Measurements from ENCODE around the gene RPS17. TPM values are rescaled to one million over a fixed set of nuclear protein-coding genes. Genes with fewer than 3 reads are reported as not detected.
"Not testable (repeated sequence)": the region's sequence is repeated elsewhere in the genome, so short reads cannot be mapped to it uniquely, and the experiment has no call there.

RPS17 gene
- total RNA-seq, 1 experiment from 2014 or later: 2,707 TPM

- ChIA-PET POLR2A (interaction anchor here (0.6 to 9.2 kb wide), 6 partner anchors 109 to 530 kb away, joined by 3 to 130 read pairs (median 4); partner anchors contain the start of genes C15orf40 and WHAMM), CTCF (interaction anchor here (0.6 to 0.9 kb wide), 3 partner anchors 9 to 784 kb away, joined by 3 to 5 read pairs (median 4); no protein-coding TSS in a partner anchor)
- no peak for TF ChIP-seq CTCF (IDR thresholded peaks at IDR 0.05; ENCODE audit: unreplicated experiment)
- Mint-ChIP-seq H3K4me3 (ENCODE audit: unreplicated experiment) (peak overlapping the region; percentile 92), H3K36me3 (ENCODE audit: insufficient read depth, unreplicated experiment) (peaks cover 70% of the 10 kb centered on the region), H3K4me1 (ENCODE audit: insufficient read depth, unreplicated experiment) (peaks cover 42% of the 10 kb centered on the region), H3K27me3 (ENCODE audit: insufficient read depth, unreplicated experiment) (no peaks in the 10 kb centered on the region), H3K9me3 (ENCODE audit: unreplicated experiment) (no peaks in the 10 kb centered on the region), H3K27ac (ENCODE audit: low read depth, unreplicated experiment) (no peak overlapping the region)
- BruUV-seq (replicated peaks): no TSS peak
- no peak for DNase-seq (ENCODE audit: unreplicated experiment)
- intact Hi-C loops (cut with micrococcal nuclease): no loop called here
Observed at GRCh38 chr15:82535566-82536408, 4.5 kb downstream of the RPS17 start.

GRCh38 chr15:82535151-82535550, 5.1 kb downstream of the RPS17 start:
- POLR2A ChIA-PET: interaction anchor here (0.6 to 9.2 kb wide), 6 partner anchors 109 to 531 kb away, joined by 3 to 130 read pairs (median 4); partner anchors contain the start of genes C15orf40 and WHAMM
- H3K27ac Mint-ChIP-seq (ENCODE audit: low read depth, unreplicated experiment); H3K9me3 Mint-ChIP-seq (ENCODE audit: unreplicated experiment); H3K27me3 Mint-ChIP-seq (ENCODE audit: insufficient read depth, unreplicated experiment); intact Hi-C loops (cut with micrococcal nuclease); DNase-seq (ENCODE audit: unreplicated experiment); BruUV-seq (replicated peaks); CTCF ChIA-PET; H3K4me3 Mint-ChIP-seq (ENCODE audit: unreplicated experiment): not testable (repeated sequence)
- peaks cover 42% of the 10 kb centered on the region for H3K4me1 Mint-ChIP-seq (ENCODE audit: insufficient read depth, unreplicated experiment)
- peaks cover 66% of the 10 kb centered on the region for H3K36me3 Mint-ChIP-seq (ENCODE audit: insufficient read depth, unreplicated experiment)

- peaks cover 59% of the 10 kb centered on the region for H3K36me3 Mint-ChIP-seq (ENCODE audit: insufficient read depth, unreplicated experiment)
- ChIA-PET POLR2A (interaction anchor here (0.7 kb wide), 1 partner anchor 214 kb away, joined by 3 read pairs; no protein-coding TSS in a partner anchor), CTCF (interaction anchor here (0.8 kb wide), 1 partner anchor 16 kb away, joined by 3 read pairs; no protein-coding TSS in a partner anchor)
Observed at GRCh38 chr15:82534457-82534861, 5.8 kb downstream of the RPS17 start.

GRCh38 chr15:82533801-82534200, 6.5 kb downstream of the RPS17 start:
- Mint-ChIP-seq H3K4me3 (ENCODE audit: unreplicated experiment) (no peak overlapping the region), H3K27me3 (ENCODE audit: insufficient read depth, unreplicated experiment) (no peaks in the 10 kb centered on the region), H3K4me1 (ENCODE audit: insufficient read depth, unreplicated experiment) (peaks cover 37% of the 10 kb centered on the region), H3K27ac (ENCODE audit: low read depth, unreplicated experiment) (no peak overlapping the region), H3K9me3 (ENCODE audit: unreplicated experiment) (no peaks in the 10 kb centered on the region), H3K36me3 (ENCODE audit: insufficient read depth, unreplicated experiment) (peaks cover 52% of the 10 kb centered on the region)
- POLR2A ChIA-PET: interaction anchor here (0.7 kb wide), 1 partner anchor 215 kb away, joined by 3 read pairs; no protein-coding TSS in a partner anchor
- intact Hi-C loops (cut with micrococcal nuclease): no loop called here
- no peak for DNase-seq (ENCODE audit: unreplicated experiment)
- BruUV-seq (replicated peaks): no TSS peak
- CTCF ChIA-PET: interaction anchor here (0.8 to 4.2 kb wide), 2 partner anchors 17 to 467 kb away, joined by 3 to 18 read pairs; no protein-coding TSS in a partner anchor
- no peak for TF ChIP-seq CTCF (IDR thresholded peaks at IDR 0.05; ENCODE audit: unreplicated experiment)

More at GRCh38 chr15:82534457-82534861, 5.8 kb downstream of the RPS17 start:
- H3K4me1 Mint-ChIP-seq (ENCODE audit: insufficient read depth, unreplicated experiment): peaks cover 42% of the 10 kb centered on the region
- DNase-seq (ENCODE audit: unreplicated experiment); H3K9me3 Mint-ChIP-seq (ENCODE audit: unreplicated experiment); intact Hi-C loops (cut with micrococcal nuclease); H3K4me3 Mint-ChIP-seq (ENCODE audit: unreplicated experiment); H3K27ac Mint-ChIP-seq (ENCODE audit: low read depth, unreplicated experiment); H3K27me3 Mint-ChIP-seq (ENCODE audit: insufficient read depth, unreplicated experiment); BruUV-seq (replicated peaks): not testable (repeated sequence)

Data from MCF 10A (cell line).